Raji (cell line): ENCODE measurements around the gene ZER1.

Experiments
- POLR2A ChIP-seq: IDR thresholded peaks from 2 replicates; pipeline ENCODE4 v1.6.1; 2011; ENCODE audit warnings: low read depth, low read length, control low read depth; ENCODE audit not compliant: insufficient read depth

The ZER1 gene

DNA sequence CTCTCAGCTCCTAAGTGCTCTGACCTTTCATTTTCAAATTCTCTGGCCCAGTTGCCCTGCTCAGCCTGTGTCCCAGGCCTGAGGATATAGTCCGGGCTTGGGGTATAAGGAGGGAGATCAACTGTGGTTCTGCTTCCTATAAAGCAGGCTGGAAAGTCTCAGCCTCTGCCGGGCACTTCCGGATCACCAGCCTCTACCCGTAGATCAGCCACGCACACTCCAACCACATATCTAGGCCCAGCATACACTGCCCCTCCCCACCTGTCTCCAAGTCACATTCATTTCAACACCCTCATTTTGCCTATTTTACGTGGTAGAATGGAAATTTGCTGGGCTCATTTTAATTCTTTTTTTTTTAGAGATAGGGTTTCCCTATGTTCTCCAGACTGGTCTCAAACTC, 3.1 kb downstream of the ZER1 start:
- TF ChIP-seq POLR2A: no peak

DNA sequence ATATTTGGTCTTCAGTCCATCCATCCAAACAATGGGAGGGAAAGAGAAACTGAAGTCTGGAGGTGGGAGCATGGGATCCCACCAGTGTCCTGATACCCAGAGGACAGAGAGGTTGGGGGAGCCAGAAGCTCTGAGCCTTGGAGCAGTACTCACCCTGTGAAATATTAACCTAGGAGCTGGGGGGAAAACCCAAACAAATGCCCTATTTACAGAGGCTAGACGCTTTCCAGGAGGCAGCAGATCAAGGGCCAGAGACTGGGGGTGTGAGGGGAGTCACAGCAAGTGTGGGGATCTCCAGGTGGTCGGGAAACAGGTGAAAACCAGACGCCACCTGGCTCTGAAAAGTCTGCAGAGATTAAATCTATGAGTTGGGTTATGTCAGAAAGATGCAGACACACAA, 6.2 kb downstream of the ZER1 start:
- TF ChIP-seq POLR2A: no peak

DNA sequence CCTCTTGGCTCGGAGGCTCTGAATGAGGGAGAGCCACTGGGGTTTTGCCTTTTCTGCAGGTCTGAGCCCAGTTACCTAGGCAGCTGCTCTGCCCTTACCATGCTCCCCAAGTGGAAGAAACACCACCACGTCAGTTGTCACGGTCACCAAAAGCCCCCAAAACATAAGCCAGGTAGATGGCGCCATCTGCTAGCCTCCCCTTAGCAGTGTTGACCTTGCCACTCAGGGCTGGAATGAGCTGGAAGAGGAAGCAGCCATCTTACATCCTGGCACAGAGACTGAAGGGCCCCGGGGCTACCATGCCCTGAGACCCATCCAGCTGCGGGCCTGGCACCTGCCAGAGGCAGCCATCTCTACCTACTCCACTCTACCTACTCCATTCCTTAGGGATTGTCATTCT, 7.4 kb downstream of the ZER1 start:
- no peak for TF ChIP-seq POLR2A

DNA sequence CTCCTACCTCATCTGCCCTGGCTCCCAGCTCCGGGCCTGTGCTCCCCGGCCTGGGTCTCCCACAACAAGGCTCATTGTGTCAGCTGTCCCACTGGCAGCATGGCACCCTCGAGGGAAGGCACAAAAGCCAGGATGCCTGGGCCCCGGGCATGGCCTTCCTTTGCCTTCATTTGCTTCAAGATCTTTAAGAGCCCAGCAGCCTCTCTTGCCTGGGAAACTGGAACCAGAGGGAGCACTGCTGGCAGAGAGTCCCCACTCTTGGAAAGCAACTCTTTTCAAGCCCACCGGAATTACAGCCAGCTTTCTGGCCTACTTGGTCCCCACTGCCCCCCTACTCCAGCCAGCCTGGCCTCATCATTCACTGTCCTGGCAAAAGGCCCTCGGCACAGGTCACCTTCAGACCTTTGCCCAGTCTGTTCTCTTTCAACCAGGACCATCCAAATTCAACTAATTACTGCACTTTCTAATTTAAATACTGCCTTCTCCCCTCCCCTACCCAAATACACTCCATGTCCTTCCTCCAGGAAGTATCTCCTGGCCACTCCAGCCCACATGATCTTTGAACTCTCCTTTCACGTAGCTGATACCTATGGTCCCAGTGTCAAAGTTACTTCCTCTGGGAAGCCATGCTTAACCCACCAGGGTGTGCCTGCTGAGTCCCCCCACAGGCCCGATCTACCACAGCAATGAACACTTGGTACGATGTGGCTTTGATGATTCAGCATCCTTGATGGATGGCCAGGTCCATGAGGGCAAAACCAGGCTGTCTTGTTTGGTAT, 8.9 kb downstream of the ZER1 start:
- TF ChIP-seq POLR2A: no peak

DNA sequence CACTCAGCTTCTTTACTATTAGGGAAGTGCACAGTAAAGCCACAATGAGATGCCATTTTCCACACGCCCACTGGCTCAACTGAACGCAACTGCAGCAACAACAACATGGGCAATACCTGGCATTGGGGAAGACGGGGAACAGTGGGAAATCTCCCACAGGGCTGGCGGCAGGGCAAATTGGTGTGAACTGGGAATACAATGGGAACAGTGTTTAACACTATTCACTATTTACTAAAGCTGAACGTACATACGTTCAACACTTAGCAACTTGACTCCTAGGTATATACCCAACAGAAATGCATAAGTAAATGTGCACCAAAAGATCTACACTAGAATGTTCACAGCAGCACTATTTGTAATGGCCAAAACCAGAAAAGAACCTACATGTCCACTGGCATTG, 14.1 kb downstream of the ZER1 start:
- no peak for TF ChIP-seq POLR2A

DNA sequence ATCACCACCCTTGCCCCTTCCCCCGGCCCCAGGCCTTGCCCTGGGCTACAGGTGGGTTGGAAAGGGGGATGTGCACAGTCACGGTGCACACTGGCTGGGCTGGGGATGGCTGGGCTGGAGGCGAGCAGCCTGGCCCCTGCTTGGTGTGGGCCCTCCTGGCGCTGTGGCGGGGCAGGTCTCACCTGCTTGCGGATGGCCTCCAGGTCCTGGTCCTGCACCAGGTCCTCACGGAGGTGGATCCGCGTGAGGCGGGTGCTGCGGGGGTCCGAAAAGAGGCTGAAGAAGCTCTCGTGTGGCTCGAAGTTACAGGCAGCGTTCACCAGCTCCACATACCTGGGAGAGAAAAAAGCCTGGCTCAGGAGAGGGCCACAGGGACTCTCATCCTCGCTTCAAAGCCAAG, 18.1 kb downstream of the ZER1 start:
- no peak for TF ChIP-seq POLR2A

DNA sequence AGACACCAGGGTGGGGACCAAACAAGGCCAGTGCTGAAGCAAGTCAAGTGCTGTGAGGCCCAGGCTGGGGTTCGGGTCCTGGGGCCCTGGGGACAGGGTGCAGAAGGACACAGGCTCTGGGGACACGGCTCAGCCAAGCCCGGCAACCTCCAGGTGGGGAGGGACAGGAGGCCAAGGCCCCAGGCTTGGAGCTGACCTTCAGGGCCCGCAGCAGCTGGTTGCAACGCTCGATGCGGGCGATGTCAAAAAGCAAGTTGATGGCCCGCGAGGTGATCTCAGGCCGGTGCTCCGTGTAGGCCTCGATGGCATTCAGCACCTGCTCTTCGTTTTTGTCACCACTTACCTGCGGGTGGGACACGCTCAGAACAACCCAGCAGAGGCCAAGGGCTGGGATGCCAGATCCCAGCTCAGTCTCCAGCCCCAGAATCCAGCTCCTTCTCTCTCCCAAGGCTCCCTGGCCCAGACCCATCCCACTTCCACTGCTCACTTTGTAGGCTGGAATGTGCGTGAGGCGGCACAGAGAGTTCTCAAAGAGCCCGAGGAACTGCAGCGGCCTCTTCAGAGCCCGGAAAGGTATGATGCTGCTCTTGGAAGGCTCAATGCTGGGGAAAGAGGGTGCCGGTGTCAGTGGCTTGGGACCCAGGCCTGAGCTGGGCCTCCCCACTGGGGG, 20.7 kb downstream of the ZER1 start:
- no peak for TF ChIP-seq POLR2A

DNA sequence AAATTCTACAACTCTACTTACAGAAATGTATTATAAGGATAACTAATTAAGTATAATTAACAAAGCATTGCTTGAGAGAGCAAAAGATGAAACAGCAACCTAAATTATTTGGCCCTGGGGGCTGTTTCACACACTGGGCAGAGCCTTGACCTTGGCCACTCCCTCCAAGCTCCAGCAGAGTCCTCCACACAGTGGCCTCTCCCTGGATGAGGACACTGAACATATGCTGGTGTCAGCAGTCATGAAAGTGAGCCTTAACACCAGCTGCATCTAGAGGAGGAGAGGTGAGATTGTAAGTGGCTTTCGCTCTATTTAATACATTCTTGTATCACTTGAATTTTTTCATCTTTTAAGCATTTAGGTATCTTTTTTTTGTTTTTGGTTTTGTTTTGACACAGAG, 24.5 kb downstream of the ZER1 start:
- TF ChIP-seq POLR2A: no peak

DNA sequence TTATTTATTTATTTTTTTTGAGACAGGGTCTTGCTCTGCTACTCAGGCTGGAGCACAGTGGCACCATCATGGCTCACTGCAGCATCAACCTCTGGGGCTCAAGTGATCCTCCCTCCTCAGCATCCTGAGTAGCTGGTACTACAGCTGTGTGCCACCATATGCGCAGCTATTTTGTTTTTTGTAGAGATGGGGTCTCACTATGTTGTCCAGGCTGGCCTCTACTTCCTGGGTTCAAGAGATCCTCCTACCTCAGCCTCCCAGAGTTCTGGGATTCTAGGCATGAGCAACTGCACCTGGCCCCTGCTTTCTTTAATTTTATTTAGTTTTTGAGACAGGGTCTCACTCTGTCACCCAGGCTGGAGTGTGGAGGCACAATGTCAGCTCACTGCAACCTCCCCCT, 28.3 kb downstream of the ZER1 start:
- no peak for TF ChIP-seq POLR2A

DNA sequence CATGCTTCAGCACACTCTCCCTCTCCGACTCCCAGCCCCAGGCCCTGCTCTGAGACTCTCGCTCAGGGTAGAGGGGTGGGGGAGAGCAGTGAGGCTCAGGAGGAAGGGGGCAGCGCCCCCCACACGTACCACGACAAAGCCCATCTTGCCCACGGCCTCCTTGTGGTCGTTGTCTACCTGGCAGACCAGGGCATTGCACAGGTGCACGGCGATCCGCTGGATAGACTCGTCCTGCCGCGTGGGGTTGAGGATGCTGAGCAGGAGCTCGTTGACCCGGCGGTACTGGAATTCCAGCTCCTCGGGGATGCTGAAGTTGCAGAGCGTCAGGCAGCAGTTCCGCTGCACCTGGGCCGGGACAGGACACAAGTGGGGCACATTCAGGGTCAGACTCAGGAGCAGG, 29.3 kb downstream of the ZER1 start:
- no peak for TF ChIP-seq POLR2A

DNA sequence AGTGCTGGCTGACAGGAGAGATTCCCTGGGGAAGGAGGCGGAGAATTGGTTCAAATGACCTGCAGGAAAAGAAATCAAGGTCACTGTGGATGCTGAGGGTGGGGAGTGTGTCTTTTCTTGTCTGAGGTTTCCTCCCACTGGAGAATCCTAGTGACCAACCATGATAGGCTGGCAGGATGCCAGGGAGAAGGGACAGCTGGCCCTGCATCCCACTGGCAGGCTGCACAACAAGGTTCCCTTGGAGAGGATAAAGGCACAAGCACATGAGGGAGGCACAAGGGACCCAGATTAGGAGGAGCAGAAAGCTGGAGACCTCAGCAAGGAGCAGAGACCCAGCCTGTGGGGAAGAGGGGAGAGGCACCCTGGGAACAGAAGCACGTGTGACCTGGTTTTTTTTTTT, 36.4 kb downstream of the ZER1 start:
- no peak for TF ChIP-seq POLR2A

DNA sequence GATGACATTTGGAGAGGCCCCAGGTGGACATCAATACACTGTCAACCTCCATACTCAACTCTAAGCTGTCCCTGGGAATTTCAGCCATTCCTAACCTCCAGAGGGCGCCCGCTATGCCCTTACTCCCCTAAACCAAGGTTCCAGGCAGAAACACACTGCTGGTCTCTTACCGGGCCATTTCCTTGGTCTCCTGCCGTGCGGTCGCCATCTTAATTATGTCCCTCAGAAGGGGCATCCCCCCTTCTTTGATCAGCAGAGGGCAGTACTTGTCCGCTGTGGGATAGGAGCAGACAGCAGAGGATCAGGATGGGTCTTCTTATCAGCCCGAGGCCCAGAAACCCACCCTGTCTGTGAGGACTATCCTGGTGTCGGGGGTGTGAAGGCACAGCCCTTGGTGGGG, 38.5 kb downstream of the ZER1 start:
- TF ChIP-seq POLR2A: no peak

DNA sequence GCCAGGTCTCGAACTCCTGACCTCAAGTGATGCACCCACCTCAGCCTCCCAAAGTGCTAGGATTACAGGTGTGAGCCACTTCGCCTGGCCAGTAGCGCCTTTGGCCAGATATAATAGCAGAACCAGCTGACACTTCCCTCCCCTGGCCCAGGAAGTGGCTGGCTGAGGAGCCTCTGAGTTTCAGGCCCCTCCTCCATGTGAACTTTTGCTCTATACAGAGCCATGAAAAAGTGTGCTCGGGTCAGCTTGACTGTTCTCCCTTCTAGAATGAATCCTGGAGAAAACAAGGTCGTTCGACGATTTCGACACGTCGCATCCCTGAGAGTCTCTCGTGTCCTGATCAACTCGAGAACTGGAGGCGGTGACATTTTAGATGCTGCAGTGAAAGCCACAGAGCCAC, 39.2 kb downstream of the ZER1 start:
- no peak for TF ChIP-seq POLR2A

DNA sequence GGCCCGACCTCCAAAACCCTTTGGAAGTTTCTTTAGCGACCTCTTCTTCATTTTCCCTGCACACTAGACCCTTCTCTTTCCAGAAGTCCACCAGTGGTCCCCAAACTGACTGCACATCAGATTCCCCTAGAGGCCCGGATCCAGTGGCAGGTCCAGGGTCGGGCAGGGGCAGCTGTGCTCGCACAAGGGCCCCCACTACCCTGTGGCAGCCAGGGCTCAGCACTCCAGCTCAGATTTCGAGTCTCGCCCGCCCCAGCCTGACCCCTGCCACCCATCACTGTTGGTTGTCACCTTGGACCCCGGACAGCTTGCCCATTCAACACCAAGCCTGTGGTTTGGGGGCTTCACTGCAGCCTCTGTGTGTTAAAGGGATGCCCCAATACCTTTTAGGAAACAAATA, 40.0 kb downstream of the ZER1 start:
- no peak for TF ChIP-seq POLR2A

DNA sequence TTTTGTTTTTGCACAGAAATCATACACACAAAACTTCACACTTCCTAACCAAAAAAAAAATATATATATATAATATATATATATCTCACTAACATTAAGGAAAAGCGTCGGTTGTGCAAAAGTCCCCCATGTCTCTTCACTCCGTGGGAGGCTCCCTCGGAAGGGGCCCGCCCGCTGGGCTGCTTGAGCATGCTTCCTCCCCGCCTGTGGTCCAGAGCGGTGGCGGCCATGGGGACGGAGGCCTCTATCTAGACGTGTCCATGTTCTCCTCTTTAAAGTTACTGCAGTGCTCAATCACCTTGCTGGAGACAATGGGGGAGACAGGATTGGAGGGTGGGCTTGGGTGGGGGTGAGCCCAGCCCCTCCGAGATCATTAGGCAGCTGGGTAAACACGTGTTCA, 40.6 kb downstream of the ZER1 start:
- no peak for TF ChIP-seq POLR2A

DNA sequence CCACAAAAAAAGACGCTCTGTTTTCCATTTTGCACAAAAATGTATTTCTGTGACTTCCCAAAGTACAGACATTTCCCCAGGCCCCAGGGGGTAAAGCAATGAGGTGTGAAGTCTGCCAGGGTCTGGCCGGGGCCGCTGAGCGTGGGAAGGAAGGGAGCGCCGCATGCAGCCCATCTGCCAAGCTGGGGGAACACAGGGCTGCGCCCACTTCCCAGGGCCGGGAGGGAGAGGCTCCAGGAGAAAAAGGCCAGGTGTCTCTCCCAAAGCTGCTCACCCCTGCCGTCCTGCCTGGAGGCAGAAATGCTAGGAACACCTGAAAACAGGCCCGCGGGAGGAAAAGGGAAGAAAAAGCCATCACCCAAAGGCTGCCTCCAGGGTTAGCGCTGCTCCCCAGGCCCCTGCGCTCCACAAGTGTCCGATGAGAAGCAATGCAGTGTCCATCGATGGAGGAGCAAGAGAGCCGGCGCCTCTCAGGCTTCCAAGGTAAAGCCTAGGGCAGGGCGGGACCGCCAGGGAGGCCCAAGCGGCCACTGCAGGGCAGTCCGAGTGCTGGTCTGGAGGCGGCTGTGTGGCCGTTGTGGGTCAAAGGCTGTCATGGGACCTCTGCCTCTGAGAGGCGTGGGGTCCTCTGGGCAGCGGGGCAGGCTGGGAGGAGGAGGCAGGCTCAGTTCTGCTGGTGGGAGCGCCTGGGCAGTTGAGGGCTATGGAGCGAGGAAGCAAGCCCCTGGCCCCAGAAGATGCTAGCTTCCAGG, 41.8 kb downstream of the ZER1 start:
- no peak for TF ChIP-seq POLR2A
